Stimulated activated CD4-positive, alpha-beta T cell treated with anti-CD3 and anti-CD28 coated beads, Interleukin-2, amount 100 ng/mL, for 24 hours (primary cell): ENCODE data around the gene HOXB5.

ENCODE experiments used
- DNase-seq, 2 donors: peaks; one replicate each; pipeline ENCODE4 v3.0.0-alpha.2; 2020

Gene HOXB5

GRCh38 chr17:48593126-48593829 lies at the start of gene HOXB5:
Gene HOXB5 (minus strand): TSS chr17:48593779. CDS start chr17:48593682, 97 bp downstream.
- DNase-seq = peak in 1 of 2 donors; percentile 45

- no peak for DNase-seq
These were observed 49.5 kb upstream of the HOXB5 start for GRCh38 chr17:48642843-48643696.

GRCh38 chr17:48642059-48642842 lies 48.7 kb upstream of the HOXB5 start:
- DNase-seq = no peak

DNA sequence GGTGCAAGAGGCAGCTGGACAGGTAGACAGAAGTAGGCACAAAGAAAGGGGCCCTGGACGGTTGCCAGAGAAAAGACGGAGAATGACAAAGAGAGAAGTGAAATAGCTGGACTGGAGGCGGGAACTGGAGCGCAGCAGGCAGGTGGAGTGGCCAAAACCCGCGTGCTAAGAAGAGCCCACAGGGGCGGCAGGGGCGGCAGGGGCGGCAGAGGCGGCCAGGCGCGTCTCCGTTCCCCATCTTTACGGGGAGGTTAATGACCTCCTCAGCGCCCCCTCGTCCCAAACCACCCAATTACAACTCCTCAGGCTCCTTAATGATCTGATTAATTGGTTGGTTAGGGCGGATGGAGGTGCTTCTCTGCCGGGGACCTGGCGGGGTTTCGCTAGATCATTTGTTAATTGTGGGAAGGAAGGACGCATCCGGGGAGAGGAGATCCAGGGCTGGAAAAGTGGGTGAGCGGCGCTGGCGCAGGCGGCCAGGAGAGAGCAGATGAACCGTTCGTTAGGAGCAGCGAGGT lies 48.0 kb upstream of the HOXB5 start:
- DNase-seq = no peak

GRCh38 chr17:48640858-48641180 lies 47.2 kb upstream of the HOXB5 start:
- no peak for DNase-seq

- DNase-seq = no peak
These were observed 46.6 kb upstream of the HOXB5 start for GRCh38 chr17:48639982-48640857.

DNA sequence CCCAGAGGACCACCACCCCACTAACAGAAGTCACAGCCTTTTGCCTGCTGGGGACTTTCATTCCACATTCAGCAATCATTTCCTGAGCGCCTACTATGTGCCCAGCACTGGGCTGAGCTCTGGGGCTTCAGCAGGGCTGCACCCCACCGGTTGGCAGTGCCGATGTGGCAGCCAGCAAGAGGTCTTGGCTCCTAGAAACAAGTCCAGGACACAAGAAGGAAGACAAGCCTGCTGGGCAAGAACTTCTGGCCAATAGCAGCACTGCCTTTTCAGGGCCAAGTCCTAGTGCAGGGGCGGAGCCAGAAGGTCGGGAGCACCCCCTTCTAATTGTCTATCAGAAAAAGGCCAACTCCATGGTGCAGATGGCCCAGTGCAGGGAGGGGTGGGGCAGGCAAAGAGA lies 45.6 kb upstream of the HOXB5 start:
- no peak for DNase-seq

GRCh38 chr17:48637323-48638260 lies 44.0 kb upstream of the HOXB5 start:
- no peak for DNase-seq

DNA sequence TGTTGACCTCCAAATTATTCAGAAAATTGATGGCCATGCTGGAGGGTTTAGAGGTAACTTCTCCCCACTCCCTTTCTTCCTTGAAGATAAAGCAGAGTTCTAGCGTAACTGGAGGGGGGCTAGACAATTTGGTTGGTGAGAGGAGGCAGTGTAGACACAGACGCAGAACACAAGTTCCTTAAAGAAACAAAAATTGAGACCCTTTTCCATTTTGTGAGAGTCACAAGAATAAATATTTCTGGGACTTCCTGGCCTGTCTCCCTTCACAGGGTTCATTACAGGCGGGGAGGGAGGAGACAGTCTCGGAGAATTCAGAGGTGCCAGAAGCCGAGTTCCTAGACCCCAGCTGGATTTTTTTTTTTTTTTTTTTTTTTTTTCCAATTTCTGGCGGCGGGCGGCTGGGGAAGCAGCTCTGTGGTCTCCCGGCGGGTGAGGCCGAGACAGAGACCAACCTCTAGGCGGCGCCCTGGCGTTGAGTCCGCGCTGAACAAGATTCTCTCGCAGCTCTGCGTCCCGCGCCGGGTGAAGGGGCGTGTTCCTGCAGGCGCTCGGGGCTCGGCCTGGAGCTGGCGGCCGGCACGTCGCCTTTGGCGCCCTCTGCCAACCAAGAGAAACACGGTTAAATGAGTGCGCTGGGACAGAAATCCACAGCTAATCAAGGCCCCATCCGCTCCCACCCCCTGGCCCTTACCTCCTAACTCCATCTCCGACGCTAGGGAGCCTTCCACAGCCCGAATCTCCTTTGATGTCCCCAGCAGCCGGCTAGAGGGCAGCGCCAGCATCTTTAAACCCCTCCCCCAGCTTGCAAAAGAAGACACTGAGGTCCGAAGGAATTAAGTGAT lies 42.8 kb upstream of the HOXB5 start:
- DNase-seq = peak; percentile 78 to 89

- DNase-seq = no peak
These were observed 41.1 kb upstream of the HOXB5 start for GRCh38 chr17:48634493-48635208.

DNA sequence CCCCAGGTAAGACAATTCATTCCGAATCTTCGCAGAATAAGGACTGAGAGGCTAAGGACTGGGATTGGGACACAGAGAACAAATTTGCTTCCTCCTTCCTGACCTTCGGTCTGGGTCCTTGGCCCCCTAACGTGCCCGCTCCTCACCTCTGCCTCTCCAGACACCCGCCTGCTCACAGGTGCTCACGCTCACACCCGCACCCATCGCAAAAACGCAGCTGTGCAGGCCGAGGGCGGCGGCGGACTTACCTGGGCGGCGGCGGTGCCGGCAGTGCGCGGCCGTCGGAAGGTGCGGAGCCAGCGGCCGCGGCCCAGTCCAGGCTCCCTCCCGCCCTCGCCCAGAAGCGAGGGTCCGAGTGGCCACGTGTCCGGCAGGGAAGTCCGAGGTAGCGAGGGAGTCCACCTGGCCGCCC lies 39.7 kb upstream of the HOXB5 start:
- no peak for DNase-seq

DNA sequence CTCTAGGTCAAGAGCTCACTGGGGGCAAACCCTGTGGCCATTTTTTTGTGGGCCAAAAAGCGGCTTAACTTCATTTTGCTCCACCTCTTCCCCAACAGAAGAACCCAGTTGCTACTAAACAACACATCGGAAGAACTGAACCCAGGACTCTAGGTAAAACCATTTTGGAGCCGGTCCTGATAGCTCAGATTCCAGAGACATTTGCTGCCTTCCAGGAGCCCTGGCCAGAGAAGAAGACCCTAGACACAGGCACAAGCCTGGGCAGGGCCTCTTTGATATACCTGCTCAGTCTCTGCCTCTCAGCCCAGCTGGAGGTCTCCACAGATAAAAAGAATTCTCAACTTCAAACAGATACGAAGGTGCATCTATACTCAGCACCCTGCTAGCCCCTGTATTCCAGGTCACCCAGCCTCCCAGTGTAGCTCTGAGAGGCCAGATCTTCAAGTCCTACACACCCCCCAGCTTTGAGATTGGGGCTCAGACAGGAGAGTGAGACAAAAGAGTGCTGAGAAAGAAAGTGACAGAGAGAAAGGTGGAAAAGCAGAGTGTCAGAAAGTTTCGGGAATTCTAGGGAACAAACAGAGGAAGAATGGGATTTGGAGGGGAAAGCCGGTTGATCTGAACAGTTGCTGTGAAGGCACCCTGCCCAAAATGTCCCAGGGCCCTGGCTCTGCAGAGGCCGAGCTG lies 39.1 kb upstream of the HOXB5 start:
- DNase-seq = no peak

DNA sequence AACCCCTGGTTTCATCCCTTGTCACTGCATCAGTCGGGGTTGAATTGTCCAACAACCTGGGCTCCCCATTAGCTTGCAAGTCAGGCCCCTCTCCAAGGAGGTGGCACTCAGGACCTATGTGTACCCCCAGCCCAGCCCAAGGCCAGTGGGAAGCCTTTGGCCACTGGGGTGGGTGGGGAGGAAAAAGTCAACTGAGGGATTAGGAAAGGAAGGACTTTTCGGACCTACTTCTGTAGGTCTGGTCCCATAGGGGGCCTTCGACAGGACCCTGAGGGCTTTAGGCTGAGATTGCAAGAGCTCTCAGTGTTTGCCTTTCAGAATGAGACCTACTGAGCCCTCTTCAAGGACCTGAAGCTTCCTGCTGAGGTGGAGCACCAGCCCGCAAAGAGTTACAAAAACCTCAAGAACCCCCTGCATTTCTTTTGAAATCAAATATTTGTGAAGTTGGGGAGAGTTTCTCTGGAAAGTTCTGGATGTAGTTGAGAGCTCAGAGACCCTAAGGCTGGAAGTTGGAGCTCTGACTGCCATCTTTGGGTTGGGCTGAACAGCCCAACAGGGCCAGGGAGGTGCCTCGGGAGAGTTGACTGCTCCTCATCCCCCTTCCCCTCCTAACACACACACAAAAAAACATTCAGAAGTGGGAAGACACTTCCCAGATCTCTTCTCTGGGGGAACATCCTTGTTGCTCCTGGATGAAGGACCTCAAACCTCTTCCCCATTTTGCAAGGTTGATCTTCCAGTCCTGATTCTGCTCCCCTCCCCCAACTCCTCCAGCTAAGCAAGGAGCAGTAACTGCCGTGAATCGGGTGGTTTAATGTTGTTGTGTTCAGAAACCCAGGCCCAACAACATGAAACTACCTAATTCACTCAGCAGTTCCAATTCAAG lies 38.4 kb upstream of the HOXB5 start:
- no peak for DNase-seq

DNA sequence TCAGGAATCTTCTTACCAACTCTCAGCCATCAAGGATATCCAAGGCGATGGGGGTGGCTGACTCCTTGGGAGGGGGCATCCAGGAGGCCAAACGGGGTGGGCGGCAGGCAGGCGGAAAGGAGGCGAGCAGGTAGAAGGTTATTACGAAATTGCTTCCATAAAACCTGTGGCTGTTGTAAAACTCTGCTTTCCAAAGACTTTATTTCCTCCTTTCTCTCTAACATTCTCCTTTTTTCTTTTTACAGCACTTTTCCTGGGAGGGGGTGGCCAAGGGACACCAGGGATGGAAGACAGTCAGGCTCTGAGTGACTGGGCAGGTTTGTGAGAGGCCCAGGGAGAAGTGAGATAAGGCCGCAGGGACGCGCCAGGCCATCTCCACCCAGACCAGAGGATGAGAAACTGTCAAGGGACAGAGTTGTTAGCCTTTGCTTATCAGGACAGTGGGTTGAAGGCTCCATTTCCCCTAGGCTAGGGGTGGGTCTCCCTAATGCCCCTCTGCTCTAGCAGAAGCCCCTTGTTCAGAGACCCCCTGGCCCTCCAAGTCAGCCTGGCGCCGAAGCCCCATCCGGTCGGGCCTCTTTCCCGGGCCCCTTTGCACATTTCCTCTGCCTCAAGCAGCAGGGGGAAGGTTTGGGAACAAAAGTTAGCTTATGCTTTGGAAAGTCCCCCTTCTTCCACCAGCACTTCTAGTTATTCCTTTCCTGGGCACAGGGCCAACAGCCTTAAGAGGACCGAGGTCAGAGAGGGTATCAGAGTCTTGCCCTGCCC lies 37.5 kb upstream of the HOXB5 start:
- DNase-seq = no peak

- DNase-seq = no peak
These were observed 36.7 kb upstream of the HOXB5 start for GRCh38 chr17:48630009-48630924.

GRCh38 chr17:48629411-48629759 lies 35.8 kb upstream of the HOXB5 start:
- no peak for DNase-seq
